NCI-H774 (cell line): ENCODE results near the gene BCKDK.

Experiments
- DNase-seq: peaks from one replicate; lab custom pipeline; 2025; lab: John Stamatoyannopoulos, UW

The BCKDK gene

GRCh38 chr16:31108035-31108793, at the start of gene BCKDK:
TSS of gene BCKDK (plus strand) at chr16:31108386. CDS start at chr16:31109224, 838 bp downstream.
- DNase-seq, result peak; percentile 49

DNA sequence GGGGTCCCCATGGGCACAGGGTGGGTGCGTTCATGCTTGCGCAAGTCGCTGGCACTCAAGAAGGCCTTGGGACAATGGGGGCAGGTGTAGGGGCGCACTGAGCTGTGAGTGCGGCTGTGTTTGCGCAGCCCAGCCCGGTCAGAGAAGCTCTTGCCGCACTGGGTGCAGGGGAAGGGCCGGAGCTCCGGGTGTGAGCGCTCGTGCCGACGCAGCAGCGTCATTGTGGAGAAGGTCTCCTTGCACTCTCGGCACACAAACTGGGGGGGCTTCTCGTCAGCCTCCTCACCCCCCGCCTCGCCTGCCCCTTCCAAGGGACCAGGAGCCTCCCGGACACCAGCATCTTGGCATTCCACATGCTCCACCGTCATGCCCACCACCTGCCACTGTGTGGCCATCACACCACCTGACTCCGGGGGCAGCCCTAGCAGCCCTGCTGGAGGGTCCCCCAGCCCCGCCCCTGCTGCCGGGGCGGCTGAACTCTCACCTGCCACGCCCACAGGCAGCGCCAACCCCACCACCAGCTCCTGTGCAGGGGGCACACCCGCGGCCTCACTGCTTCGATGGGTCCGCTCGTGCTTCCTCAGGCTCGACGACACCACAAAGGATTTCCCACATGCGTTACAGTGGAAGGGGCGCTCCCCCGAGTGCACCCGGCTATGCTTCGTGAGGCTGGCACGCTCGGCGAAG, 46.9 kb upstream of the BCKDK start:
- no peak for DNase-seq

GRCh38 chr16:31061813-31062440, 46.3 kb upstream of the BCKDK start:
- DNase-seq, result no peak

- no peak for DNase-seq
Measured at GRCh38 chr16:31063495-31063842, 44.7 kb upstream of the BCKDK start.

DNA sequence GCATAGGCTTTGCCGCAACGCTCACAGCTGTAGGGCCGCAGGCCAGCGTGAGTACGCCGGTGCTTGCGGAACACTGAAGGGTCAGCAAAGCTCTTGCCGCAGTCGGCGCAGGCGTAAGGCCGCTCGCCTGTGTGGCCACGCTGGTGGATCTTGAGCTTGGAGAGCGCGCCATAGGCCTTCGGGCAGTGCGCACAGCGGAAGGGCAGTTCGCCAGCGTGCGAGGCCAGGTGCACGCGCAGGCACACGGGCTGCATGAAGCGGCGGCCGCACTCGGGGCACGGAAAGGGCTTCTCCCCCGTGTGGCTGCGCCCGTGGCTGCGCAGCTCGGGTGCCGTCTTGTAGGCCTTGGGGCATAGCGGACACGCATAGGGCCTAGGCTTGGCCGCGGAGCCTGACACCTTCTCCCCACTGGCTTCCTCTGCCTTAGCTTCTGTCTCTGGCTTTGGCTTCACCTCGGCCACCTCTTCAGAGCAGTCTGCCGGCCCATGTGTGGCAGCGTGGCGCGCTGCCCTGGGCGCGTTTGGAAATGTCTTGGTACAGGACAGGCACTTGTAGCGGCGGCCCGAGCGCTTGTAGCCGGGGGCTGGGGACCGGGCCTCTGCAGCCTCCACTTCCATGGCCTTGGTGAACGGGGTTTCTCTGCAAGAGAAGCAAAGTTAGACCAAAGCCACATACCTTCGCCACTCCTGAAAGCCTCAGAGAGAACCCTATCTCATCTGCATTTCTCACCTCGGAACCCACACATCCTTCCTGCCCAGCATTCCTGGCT, 44.2 kb upstream of the BCKDK start:
- no peak for DNase-seq

DNA sequence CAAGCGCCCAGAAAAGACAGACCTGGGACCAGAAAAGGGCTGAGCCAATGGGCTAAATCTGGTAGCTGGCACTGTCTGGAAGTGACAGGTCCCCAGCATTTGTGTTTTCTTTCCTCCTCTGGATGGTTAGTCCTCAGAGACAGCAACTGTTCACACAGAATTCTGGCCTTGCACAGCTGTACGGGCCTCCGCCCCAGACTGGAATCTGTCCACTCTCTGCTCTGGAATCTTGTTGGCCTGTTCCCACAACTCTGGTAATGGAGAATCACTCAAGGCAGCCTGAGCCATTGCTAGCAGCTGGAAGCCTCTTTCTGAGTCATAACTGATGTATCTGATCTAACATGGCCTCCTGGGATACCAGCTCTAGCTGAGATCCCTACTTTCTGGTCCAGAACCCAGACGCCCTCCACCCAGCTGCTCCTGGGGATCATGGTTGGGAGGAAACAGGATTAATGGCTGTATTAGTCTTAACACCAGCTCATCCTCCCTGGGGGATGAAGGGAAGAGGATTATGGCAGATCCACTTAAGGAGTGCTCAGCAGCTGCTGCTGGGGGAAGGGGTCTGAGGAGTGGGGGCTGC, 43.2 kb upstream of the BCKDK start:
- DNase-seq, result no peak

GRCh38 chr16:31067342-31067741, 40.8 kb upstream of the BCKDK start:
- DNase-seq, result no peak

- DNase-seq, result peak; percentile 81
Measured at GRCh38 chr16:31071861-31072260, 36.3 kb upstream of the BCKDK start.

DNA sequence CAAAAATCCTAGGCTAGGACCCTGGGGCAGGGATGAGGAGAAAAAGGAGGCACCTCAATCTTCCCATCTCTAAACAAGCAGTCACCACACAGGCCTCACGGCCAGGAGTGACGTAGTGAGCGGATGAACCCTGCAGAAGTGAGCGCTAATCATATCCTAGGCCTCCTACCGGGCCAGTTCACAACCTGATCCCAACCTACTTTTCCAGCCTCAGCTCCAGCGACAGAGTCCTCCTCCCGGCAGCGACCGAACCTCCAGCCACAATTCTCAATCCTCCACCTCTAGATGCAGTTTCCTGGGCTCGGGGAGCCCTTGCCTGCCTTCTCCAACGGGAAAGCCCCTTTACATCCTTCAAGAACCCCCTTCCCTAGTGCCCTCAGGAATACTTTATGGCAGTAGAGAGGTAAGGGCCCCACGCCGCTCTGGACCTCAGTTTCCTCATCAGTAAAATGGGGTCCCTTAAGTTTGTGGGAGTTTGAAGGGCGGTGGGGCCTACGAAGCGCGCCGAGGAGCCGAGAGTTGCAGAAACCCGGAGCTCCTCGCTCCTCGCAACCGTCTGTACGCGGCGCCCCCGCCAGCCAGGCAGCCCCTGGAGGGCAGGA, 35.5 kb upstream of the BCKDK start:
- DNase-seq, result no peak

DNA sequence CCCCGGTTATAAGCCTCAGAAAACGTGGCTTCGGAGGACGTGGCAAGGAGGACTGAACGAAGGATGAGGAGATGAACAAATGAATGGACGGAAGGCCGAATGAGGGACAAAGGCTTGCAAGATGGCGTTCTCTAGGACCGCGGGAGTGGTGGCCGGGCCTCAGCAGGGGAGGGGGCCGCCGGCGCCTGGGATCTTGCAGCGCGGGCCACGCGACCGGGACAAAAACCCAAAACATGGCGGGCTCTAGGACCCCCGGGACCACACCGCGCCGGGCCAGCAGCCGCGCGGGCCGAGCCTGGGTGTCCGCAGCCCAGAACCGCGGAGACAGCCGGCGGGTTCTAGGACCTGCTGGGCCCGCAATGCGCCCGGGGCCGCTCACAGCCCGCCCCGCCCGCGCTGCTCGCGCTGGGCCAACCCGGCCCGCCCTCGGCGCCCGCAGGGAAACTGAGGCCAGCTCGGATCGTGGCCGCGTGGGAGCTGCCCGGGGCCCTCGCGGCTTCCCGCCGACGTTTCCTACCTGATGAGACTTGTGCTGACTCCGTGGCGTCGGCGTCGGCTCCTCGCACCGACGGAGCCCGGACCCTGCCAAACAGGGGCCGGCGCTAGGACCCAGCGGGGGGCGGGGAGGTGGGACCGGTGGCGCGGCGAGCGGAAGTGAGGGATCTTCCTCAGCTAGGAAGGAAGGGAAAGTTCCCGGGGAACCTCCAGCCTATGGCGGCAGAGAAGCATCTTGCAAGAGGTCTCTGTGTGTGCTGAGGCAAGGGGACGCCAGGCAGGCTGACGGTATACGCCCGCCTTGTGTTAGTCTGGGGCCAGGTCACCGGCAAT, 34.8 kb upstream of the BCKDK start:
- peak; percentile 86 for DNase-seq

DNA sequence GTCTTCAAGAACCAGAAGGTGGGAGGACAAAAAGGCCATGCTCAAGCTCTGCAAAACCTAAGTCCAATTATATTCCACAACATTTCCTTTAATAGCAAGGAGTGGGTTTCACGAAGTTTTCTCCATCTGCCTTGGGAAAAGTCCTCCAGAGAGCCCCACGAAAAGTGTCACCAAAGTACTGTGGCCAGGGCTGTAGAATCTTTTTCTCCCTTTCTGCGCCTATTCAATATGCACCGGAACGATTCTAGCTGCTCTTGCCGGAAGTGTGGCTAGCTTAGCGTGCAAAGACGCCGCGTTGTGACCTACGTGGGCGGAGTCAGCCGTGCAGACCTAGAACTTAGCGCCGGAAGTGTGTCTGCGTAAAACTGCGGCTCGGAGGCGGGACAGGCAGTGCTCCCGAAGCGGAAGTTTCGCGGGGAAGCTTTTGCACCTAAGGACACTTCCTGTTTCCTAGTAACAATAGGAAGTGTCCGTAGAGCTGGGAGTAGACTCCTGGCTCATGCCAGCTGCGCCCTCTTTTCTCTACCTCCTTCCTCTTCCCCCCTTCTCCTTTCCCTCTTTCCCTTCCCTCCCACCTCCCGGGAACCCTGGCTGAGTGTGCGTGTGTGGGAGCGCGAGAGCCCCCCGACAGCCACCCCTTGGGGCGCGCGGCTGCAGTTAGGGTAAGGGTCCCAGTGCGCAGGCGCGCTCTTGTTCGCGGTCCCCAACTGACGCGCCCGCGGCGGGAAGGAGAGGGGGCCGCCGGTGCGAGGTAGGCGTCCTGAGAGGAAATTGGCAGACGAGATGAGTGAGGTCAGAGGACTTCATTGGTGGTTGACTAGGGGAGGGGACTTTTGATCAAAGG, 34.0 kb upstream of the BCKDK start, which contains the start of the genes ZNF646 and ZNF668:
Gene ZNF646 (plus strand): TSS at position 453 of the 844 bp plus-strand sequence. CDS start 1,903 bp downstream, outside the sequence.
Gene ZNF668 (minus strand): TSS at position 271 of the 844 bp plus-strand sequence. CDS start 9,781 bp downstream, outside the sequence.
- DNase-seq, result peak; percentile 99

DNA sequence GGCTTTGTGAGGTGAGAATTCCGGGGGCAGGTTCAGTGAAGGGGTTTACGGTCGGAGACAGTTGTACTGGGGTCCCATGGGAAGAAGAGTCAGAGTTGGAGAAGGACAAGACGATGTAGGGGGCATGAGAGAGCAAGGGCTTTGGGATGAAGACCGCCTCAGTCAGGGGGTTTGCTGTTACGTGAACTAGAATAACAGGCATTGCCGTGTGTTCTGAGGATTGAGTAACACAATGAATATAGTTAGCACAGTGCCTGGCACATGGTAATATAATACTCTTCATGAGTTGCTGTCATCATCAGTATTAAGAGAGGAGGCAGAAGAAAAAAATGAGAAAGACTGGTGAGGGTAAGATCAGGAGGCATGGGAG, 33.4 kb upstream of the BCKDK start:
- DNase-seq, result no peak

DNA sequence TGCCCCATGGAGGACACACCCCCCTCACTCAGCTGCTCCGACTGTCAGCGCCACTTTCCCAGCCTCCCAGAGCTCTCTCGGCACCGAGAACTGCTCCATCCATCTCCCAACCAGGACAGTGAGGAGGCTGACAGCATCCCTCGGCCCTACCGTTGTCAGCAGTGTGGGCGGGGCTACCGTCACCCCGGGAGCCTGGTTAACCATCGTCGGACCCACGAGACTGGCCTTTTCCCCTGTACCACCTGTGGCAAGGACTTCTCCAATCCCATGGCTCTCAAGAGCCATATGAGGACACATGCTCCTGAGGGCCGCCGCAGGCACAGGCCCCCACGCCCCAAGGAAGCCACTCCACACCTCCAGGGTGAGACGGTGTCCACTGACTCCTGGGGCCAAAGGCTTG, 31.9 kb upstream of the BCKDK start:
- no peak for DNase-seq

DNA sequence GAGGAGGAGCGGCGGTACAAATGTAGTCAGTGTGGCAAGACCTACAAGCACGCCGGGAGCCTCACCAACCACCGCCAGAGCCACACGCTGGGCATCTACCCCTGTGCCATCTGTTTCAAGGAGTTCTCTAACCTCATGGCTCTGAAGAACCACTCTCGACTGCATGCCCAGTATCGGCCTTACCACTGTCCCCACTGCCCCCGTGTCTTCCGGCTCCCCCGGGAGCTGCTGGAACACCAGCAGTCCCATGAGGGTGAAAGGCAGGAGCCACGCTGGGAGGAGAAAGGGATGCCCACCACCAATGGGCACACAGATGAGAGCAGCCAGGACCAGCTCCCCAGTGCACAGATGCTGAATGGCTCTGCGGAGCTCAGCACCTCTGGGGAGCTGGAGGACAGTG, 31.2 kb upstream of the BCKDK start:
- no peak for DNase-seq

DNA sequence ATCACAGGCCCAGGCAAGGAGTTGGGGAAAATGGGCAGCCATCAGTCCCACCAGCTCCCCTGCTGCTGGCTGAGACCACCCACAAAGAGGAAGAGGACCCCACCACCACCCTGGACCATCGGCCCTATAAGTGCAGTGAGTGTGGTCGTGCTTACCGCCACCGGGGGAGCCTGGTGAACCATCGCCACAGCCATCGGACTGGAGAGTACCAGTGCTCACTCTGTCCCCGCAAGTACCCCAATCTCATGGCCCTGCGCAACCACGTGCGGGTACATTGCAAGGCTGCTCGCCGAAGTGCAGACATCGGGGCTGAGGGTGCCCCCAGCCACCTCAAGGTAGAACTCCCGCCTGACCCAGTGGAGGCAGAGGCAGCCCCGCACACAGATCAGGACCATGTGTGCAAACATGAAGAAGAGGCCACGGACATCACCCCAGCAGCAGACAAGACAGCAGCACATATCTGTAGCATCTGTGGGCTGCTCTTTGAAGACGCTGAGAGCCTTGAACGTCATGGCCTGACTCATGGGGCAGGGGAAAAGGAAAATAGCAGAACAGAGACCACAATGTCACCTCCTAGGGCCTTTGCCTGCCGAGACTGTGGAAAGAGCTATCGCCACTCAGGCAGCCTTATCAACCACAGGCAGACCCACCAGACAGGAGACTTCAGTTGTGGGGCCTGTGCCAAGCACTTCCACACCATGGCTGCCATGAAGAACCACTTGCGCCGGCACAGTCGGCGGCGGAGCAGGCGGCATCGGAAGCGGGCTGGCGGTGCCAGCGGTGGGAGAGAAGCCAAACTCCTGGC, 30.4 kb upstream of the BCKDK start:
- no peak for DNase-seq

GRCh38 chr16:31078597-31079341, 29.4 kb upstream of the BCKDK start:
- DNase-seq, result no peak

DNA sequence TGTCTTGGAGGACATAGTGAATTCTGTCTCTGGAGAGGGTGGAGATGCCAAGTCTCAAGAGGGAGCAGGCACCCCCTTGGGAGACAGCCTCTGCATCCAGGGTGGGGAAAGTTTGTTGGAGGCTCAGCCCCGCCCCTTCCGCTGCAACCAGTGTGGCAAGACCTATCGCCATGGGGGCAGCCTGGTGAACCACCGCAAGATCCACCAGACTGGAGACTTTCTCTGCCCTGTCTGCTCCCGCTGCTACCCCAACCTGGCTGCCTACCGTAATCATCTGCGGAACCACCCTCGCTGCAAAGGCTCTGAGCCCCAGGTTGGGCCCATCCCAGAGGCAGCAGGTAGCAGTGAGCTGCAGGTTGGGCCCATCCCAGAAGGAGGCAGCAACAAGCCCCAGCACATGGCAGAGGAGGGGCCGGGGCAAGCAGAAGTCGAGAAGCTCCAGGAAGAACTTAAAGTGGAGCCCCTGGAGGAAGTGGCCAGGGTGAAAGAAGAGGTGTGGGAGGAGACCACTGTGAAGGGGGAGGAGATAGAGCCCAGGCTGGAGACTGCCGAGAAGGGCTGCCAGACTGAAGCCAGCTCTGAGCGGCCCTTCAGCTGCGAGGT, 28.7 kb upstream of the BCKDK start:
- no peak for DNase-seq
